Activated T-cell treated with anti-CD3 and anti-CD28 coated beads, Interleukin-2, amount 50 U/mL, for 72 hours (primary cell): ENCODE measurements around the gene GPI. TPM values are rescaled to one million over a fixed set of nuclear protein-coding genes. Genes with fewer than 3 reads are reported as not detected.
A peak's percentile ranks its signal among the peaks of the same experiment; 100 is the strongest.

ENCODE experiments used
- ATAC-seq, 2 donors: fragments of 150-1000 bp; cut with Tn5 transposase; replicated peaks in 1 of 2; 2 replicates each; pipeline ENCODE4 v1.10.0; 2021; ENCODE audit warnings: moderate library complexity in 2 of 2, mild to moderate bottlenecking in 1 of 2
- DNase-seq, 2 donors: peaks; one replicate each; pipeline ENCODE4 v3.0.0; 2021 to 2022; ENCODE audit warnings: mixed read lengths in 1 of 2
- H3K27ac Mint-ChIP-seq: one replicate; pipeline ENCODE4 v1.8.0; 2022; ENCODE audit warnings: mild to moderate bottlenecking, moderate library complexity, mixed read lengths
- H3K27me3 Mint-ChIP-seq: one replicate; pipeline ENCODE4 v1.8.0; 2022; ENCODE audit warnings: low read depth, mixed read lengths
- H3K36me3 Mint-ChIP-seq, 2 donors: one replicate each; pipeline ENCODE4 v1.8.0; 2022; ENCODE audit warnings: mixed read lengths in 2 of 2, mild to moderate bottlenecking in 1 of 2; ENCODE audit not compliant: insufficient read depth in 2 of 2
- H3K4me1 Mint-ChIP-seq: one replicate; pipeline ENCODE4 v1.8.0; 2022; ENCODE audit warnings: low read depth, mixed read lengths
- H3K4me3 Mint-ChIP-seq, 2 donors: one replicate each; pipeline ENCODE4 v1.8.0; 2022; ENCODE audit warnings: mild to moderate bottlenecking in 2 of 2, mixed read lengths in 2 of 2, moderate library complexity in 2 of 2
- H3K9me3 Mint-ChIP-seq, 2 donors: one replicate each; pipeline ENCODE4 v1.8.0; 2022; ENCODE audit warnings: mixed read lengths in 2 of 2
- total RNA-seq, 2 donors: library from RNA; stranded (reverse); gene quantifications; one replicate each; pipeline ENCODE4 v1.2.3, GENCODE V29; 2022

Gene GPI
- 100 to 1,000 TPM; 240 to 282 TPM for total RNA-seq

DNA sequence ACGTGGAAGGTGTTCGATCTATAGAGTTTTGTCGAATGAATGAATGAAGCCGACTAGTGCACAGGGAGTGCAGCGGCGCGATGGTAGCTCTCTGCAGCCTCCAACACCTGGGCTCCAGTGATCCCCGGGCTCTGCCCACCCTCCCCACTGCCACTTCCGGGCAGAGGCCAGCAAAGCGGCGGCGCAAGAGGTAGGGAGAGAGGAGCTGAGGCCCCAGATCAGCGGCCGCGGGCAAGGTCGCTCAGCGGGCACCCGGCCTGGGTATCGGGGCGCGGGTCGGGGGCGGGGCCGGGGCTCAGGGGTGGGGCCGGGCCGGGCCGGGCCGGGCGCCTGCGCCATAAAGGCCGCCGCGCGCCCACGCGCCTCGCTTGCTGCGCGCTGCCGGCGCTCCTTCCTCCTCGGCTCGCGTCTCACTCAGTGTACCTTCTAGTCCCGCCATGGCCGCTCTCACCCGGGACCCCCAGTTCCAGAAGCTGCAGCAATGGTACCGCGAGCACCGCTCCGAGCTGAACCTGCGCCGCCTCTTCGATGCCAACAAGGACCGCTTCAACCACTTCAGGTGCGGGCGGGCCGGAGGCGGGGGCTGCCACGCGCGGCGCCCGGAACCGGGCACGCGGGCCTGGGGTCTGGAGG is at the start of gene GPI:
TSS of gene GPI (plus strand) at position 367 of the 633 bp plus-strand sequence. CDS start at position 438, 71 bp downstream.
- H3K4me1 Mint-ChIP-seq = peaks cover 63% of the 10 kb centered on the region
- no peaks in the 10 kb centered on the region for H3K9me3 Mint-ChIP-seq
- no peaks in the 10 kb centered on the region for H3K27me3 Mint-ChIP-seq
- peak within 1 kb of the TSS; percentile 89 for H3K27ac Mint-ChIP-seq
- H3K36me3 Mint-ChIP-seq = peaks cover 6 to 16% of the 10 kb centered on the region in 2 donors
- DNase-seq (peak; percentile 78 to 81), ATAC-seq (peak; percentile 90 to 93)
- peak within 1 kb of the TSS; percentile 96 to 99 for H3K4me3 Mint-ChIP-seq

- DNase-seq (no peak), ATAC-seq (no peak)
- peaks cover 38% of the 10 kb centered on the region for H3K4me1 Mint-ChIP-seq
- no peak overlapping the region for H3K27ac Mint-ChIP-seq
- no peak overlapping the region for H3K4me3 Mint-ChIP-seq
- H3K27me3 Mint-ChIP-seq = no peaks in the 10 kb centered on the region
- no peaks in the 10 kb centered on the region for H3K9me3 Mint-ChIP-seq
- no peaks in the 10 kb centered on the region for H3K36me3 Mint-ChIP-seq
These were observed 48.7 kb upstream of the GPI start for GRCh38 chr19:34316247-34316646.

- Mint-ChIP-seq H3K4me3 (peak overlapping the region in 1 of 2 donors; percentile 20), H3K27ac (no peak overlapping the region), H3K4me1 (peaks cover 34% of the 10 kb centered on the region), H3K27me3 (no peaks in the 10 kb centered on the region), H3K9me3 (no peaks in the 10 kb centered on the region), H3K36me3 (no peaks in the 10 kb centered on the region)
- no peak for DNase-seq
- ATAC-seq = peak in 1 of 2 donors; percentile 19
These were observed 48.2 kb upstream of the GPI start for GRCh38 chr19:34316741-34317301.

DNA sequence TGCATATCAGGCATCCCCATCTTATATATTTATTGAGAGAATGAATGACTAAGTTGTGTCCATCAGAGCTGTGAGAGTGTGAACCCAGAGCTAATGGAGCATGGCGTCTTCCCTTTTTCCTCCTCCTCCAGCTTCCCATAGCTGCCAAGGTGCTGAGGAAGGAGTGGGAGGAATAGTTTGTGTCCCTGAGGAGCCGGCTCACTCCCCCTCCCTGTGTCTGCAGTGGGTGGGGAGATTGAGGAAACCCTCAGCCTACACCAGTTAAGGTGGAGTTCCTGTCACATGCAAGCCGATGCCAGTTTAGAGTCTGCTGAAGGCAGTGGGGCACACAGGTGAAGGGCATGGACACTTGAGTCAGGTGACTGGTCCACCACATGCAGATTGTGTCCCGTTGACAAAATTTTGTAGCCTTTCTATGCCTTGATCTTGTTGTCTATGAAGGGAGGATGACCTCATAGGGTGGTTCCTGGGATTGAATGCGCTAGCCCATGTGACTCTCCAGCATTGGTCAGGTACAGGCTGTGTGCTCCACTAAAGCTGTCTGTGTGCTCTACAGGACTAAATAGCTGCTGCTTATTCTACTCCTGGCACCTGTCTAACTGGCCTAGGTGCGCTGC is 47.6 kb upstream of the GPI start:
- Mint-ChIP-seq H3K36me3 (no peaks in the 10 kb centered on the region), H3K4me1 (peaks cover 28% of the 10 kb centered on the region), H3K27ac (peak overlapping the region; percentile 54), H3K4me3 (peak overlapping the region; percentile 8 to 20), H3K9me3 (no peaks in the 10 kb centered on the region), H3K27me3 (no peaks in the 10 kb centered on the region)
- DNase-seq (no peak), ATAC-seq (peak; percentile 45 to 81)

DNA sequence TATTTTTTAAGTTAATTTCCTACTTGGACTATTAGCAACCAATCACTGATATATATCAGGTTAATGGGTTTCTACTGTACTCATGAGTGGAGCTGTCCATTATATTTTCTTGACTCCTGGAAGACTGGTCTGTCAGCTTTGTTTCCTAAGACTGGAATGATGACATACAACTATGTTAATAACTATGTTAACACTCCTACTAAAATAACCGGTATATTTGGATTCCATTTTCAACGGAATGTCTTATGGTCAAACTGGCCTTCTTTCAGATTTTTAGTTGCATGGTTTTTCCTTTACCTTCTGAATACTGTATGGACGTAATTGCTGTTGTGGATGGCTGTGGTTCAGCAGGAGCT is 45.8 kb upstream of the GPI start:
- Mint-ChIP-seq H3K36me3 (peaks cover 3 to 4% of the 10 kb centered on the region in 2 donors), H3K4me1 (peaks cover 24% of the 10 kb centered on the region), H3K4me3 (no peak overlapping the region), H3K27ac (no peak overlapping the region), H3K27me3 (no peaks in the 10 kb centered on the region), H3K9me3 (no peaks in the 10 kb centered on the region)
- ATAC-seq (no peak), DNase-seq (no peak)

DNA sequence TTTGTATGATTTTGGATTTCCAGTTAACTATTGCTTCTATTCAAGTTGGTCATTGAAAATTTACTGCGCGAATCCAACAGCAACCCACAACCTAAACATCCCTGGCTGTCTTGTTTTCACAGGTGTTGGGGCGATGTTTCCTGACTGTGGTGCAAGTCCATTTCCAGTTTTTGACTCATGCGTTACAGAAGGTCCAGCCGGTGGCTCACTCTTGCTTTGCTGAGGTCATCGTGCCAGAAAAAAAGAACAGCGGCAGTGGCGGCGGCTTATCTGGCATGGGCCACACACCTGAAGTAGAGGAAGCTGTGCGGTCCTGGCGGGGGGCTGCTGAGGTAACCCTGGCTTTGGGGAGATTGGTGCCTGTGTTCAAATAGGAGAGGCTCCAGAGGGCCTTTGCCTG is 45.2 kb upstream of the GPI start:
- no peak for ATAC-seq
- DNase-seq = no peak
- Mint-ChIP-seq H3K36me3 (peaks cover 3 to 4% of the 10 kb centered on the region in 2 donors), H3K27me3 (no peaks in the 10 kb centered on the region), H3K4me3 (no peak overlapping the region), H3K27ac (no peak overlapping the region), H3K4me1 (peaks cover 24% of the 10 kb centered on the region), H3K9me3 (no peaks in the 10 kb centered on the region)

GRCh38 chr19:34320277-34320676 is 44.7 kb upstream of the GPI start:
- Mint-ChIP-seq H3K36me3 (peaks cover 3 to 4% of the 10 kb centered on the region in 2 donors), H3K4me3 (no peak overlapping the region), H3K27ac (no peak overlapping the region), H3K27me3 (no peaks in the 10 kb centered on the region), H3K4me1 (peaks cover 24% of the 10 kb centered on the region), H3K9me3 (no peaks in the 10 kb centered on the region)
- no peak for ATAC-seq
- DNase-seq = no peak

GRCh38 chr19:34321735-34322134 is 43.3 kb upstream of the GPI start:
- no peaks in the 10 kb centered on the region for H3K27me3 Mint-ChIP-seq
- H3K4me3 Mint-ChIP-seq = no peak overlapping the region
- ATAC-seq (no peak), DNase-seq (no peak)
- peaks cover 23% of the 10 kb centered on the region for H3K4me1 Mint-ChIP-seq
- no peaks in the 10 kb centered on the region for H3K9me3 Mint-ChIP-seq
- H3K36me3 Mint-ChIP-seq = peaks cover 4 to 6% of the 10 kb centered on the region in 2 donors
- no peak overlapping the region for H3K27ac Mint-ChIP-seq

- DNase-seq (no peak), ATAC-seq (no peak)
- no peak overlapping the region for H3K4me3 Mint-ChIP-seq
- peak overlapping the region; percentile 25 for H3K27ac Mint-ChIP-seq
- H3K9me3 Mint-ChIP-seq = no peaks in the 10 kb centered on the region
- no peaks in the 10 kb centered on the region for H3K27me3 Mint-ChIP-seq
- peaks cover 6% of the 10 kb centered on the region in 2 donors for H3K36me3 Mint-ChIP-seq
- peaks cover 4% of the 10 kb centered on the region for H3K4me1 Mint-ChIP-seq
These were observed 41.4 kb upstream of the GPI start for GRCh38 chr19:34323433-34324204.

DNA sequence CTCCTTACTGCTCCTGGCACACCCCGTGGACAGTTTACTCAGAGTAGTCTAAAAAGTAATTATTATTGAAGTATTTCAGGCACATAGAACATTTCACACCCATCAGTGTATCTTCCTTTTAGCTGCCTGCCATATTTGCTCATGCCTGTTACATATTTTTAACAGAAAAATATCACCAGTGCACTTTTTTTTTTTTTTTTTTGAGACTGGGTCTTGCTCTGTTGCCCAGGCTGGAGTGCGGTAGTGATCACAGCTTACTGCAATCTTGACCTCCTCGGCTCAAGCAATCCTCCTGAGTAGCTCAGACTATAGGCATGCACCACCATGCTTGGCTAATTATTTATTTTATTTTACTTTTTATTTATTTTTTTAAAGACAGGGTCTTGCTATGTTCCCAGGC is 40.7 kb upstream of the GPI start:
- peak overlapping the region; percentile 25 for H3K27ac Mint-ChIP-seq
- H3K4me1 Mint-ChIP-seq = no peaks in the 10 kb centered on the region
- H3K9me3 Mint-ChIP-seq = no peaks in the 10 kb centered on the region
- ATAC-seq = no peak
- no peak for DNase-seq
- peaks cover 6% of the 10 kb centered on the region in 2 donors for H3K36me3 Mint-ChIP-seq
- no peak overlapping the region for H3K4me3 Mint-ChIP-seq
- no peaks in the 10 kb centered on the region for H3K27me3 Mint-ChIP-seq

DNA sequence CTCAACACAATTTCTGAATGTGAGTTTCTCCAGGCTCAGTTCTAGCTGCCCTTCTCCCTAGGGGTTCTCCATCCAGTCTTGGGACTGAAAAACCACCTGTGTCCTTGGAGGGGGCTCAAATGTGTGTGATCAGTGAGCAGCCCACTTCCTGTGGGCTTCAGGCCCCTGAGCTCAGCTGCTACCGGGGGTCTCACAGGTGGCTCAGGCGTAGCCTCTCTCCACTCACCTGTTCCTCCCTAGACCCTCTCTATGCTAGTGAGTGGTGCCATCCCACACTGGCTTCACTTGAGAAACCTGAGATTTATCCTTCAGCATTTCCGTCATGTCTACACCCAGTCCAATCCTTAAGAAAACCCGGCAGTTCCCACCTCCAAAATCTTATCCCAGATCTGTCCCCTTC is 39.8 kb upstream of the GPI start:
- H3K4me1 Mint-ChIP-seq = no peaks in the 10 kb centered on the region
- no peaks in the 10 kb centered on the region for H3K9me3 Mint-ChIP-seq
- H3K27ac Mint-ChIP-seq = no peak overlapping the region
- no peak overlapping the region for H3K4me3 Mint-ChIP-seq
- DNase-seq (no peak), ATAC-seq (no peak)
- no peaks in the 10 kb centered on the region for H3K27me3 Mint-ChIP-seq
- peaks cover 6% of the 10 kb centered on the region in 2 donors for H3K36me3 Mint-ChIP-seq

DNA sequence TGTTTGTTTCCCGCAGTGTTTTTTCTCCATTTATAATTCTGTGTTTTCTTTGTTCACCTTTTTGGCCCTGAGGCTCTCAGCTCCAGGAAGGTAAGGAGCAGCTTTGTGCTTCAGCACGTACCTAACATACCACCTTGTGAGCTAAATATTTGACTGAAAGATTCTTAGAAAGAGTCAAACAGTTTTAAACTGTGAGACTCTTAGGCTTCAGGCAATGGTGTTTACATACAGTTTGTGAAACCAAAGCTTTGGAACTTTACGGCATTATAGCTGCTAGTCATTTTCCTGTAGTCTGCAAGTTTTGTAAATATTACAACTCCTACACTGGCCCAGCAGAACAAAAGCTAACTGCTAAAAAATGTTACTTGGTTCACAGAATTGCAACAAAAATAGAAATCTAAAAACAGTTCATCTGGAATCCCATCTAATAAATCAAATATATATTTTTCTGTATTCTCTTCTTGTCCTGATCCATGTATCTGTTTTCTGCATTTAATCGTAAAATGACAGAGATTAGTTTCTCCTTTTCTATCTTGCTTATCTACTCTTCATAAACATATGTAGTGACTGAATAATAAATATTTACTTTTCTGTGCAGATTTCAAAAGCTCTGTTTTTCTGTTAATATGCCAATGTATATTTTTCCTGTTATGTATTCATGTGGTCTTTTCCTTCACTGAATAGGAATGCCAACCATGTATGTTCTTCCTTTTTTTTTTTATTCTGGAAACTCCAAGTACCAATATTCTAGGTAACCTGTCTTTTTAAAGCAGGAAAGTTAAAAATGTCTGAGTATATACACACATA is 38.8 kb upstream of the GPI start:
- H3K27me3 Mint-ChIP-seq = no peaks in the 10 kb centered on the region
- H3K9me3 Mint-ChIP-seq = no peaks in the 10 kb centered on the region
- H3K4me1 Mint-ChIP-seq = no peaks in the 10 kb centered on the region
- ATAC-seq = no peak
- peaks cover 6 to 7% of the 10 kb centered on the region in 2 donors for H3K36me3 Mint-ChIP-seq
- peak overlapping the region; percentile 82 for H3K27ac Mint-ChIP-seq
- no peak for DNase-seq
- H3K4me3 Mint-ChIP-seq = no peak overlapping the region
